HepG2 (cell line): ENCODE measurements around the gene UGT1A8. TPM values are rescaled to one million over a fixed set of nuclear protein-coding genes. Genes with fewer than 3 reads are reported as not detected.

Source experiments
- AFF4 ChIP-seq: sonication (generic); formaldehyde crosslinking; IDR thresholded peaks from 2 replicates; pipeline ENCODE4 v1.4.0; 2020; ENCODE audit warnings: missing genetic modification reagents
- AGO1 ChIP-seq: fragments of 200-400 bp; formaldehyde crosslinking; IDR thresholded peaks from 2 replicates; pipeline ENCODE4 v1.6.1; 2017; ENCODE audit warnings: mild to moderate bottlenecking, low read depth, low read length, moderate library complexity; ENCODE audit not compliant: poor library complexity, severe bottlenecking
- BCL6 ChIP-seq: IDR thresholded peaks from 2 replicates; pipeline ENCODE4 v1.6.1; 2016; ENCODE audit warnings: missing genetic modification reagents, missing compliant biosample characterization
- CBX5 ChIP-seq: sonication (generic); formaldehyde crosslinking; IDR thresholded peaks from 2 replicates; pipeline ENCODE4 v1.4.0; 2020; ENCODE audit warnings: missing genetic modification reagents, borderline replicate concordance
- CSRNP1 ChIP-seq: sonication (generic); formaldehyde crosslinking; IDR thresholded peaks from 2 replicates; pipeline ENCODE4 v1.8.1; 2023; ENCODE audit warnings: mild to moderate bottlenecking, missing genetic modification reagents
- ESRRA ChIP-seq: sonication (generic); formaldehyde crosslinking; IDR thresholded peaks from 2 replicates; pipeline ENCODE4 v1.5.1; 2020; ENCODE audit warnings: mild to moderate bottlenecking, low read depth, missing genetic modification reagents
- FLYWCH1 ChIP-seq: sonication (generic); formaldehyde crosslinking; IDR thresholded peaks from 2 replicates; pipeline ENCODE4 v1.8.1; 2023; ENCODE audit warnings: mild to moderate bottlenecking, missing genetic modification reagents
- GTF2F1 ChIP-seq: fragments of 150-350 bp; IDR thresholded peaks from 2 replicates; pipeline ENCODE4 v1.6.1; 2014; ENCODE audit warnings: low read length
- HDAC1 ChIP-seq: sonication (generic); formaldehyde crosslinking; IDR thresholded peaks from 2 replicates; pipeline ENCODE4 v1.5.1; 2020; ENCODE audit warnings: mild to moderate bottlenecking, missing genetic modification reagents
- HOXA9 ChIP-seq: sonication (generic); formaldehyde crosslinking; IDR thresholded peaks from 2 replicates; pipeline ENCODE4 v1.8.1; 2022; ENCODE audit warnings: missing genetic modification reagents, mild to moderate bottlenecking, moderate library complexity, borderline replicate concordance
- NFIC ChIP-seq: IDR thresholded peaks from 2 replicates; pipeline ENCODE4 v1.6.1; 2012; ENCODE audit warnings: mild to moderate bottlenecking, low read length, inconsistent platforms
- PHB2 ChIP-seq: fragments of 450-650 bp; IDR thresholded peaks from 2 replicates; pipeline ENCODE4 v1.6.1; 2018; ENCODE audit not compliant: partially characterized antibody
- SALL1 ChIP-seq: sonication (generic); formaldehyde crosslinking; IDR thresholded peaks from 2 replicates; pipeline ENCODE4 v1.8.0; 2022; ENCODE audit warnings: mild to moderate bottlenecking, missing genetic modification reagents
- SMAD1 ChIP-seq: sonication (generic); formaldehyde crosslinking; IDR thresholded peaks from 2 replicates; pipeline ENCODE4 v1.4.0; 2020; ENCODE audit warnings: missing genetic modification reagents, low read depth, mild to moderate bottlenecking, borderline replicate concordance
- SMC3 ChIP-seq: IDR thresholded peaks from 2 replicates; pipeline ENCODE4 v1.6.1; 2011; ENCODE audit warnings: low read length, improper control_type of control experiment
- SPEN ChIP-seq: sonication (generic); formaldehyde crosslinking; IDR thresholded peaks from 2 replicates; pipeline ENCODE4 v1.5.1; 2020; ENCODE audit warnings: low read depth, mild to moderate bottlenecking, missing genetic modification reagents
- TAF15 ChIP-seq: fragments of 200-400 bp; formaldehyde crosslinking; IDR thresholded peaks from one replicate; pipeline ENCODE4 v1.6.1; 2018; ENCODE audit warnings: mild to moderate bottlenecking, low read depth, low read length; ENCODE audit not compliant: poor library complexity, severe bottlenecking
- ZNF136 ChIP-seq: sonication (generic); formaldehyde crosslinking; IDR thresholded peaks from 2 replicates; pipeline ENCODE4 v1.8.1; 2022; ENCODE audit warnings: low read depth, mild to moderate bottlenecking, moderate library complexity, missing genetic modification reagents
- ZNF263 ChIP-seq: sonication (generic); formaldehyde crosslinking; IDR thresholded peaks from 2 replicates; pipeline ENCODE4 v1.4.0; 2020; ENCODE audit warnings: missing genetic modification reagents
- ZNF460 ChIP-seq: sonication (generic); formaldehyde crosslinking; IDR thresholded peaks from 2 replicates; pipeline ENCODE4 v1.5.1; 2020; ENCODE audit warnings: missing genetic modification reagents, mild to moderate bottlenecking, borderline replicate concordance
- ZNF737 ChIP-seq: sonication (generic); formaldehyde crosslinking; IDR thresholded peaks from 2 replicates; pipeline ENCODE4 v1.5.0; 2020; ENCODE audit warnings: missing genetic modification reagents, mild to moderate bottlenecking, borderline replicate concordance
- ZNF781 ChIP-seq: sonication (generic); formaldehyde crosslinking; IDR thresholded peaks from 2 replicates; pipeline ENCODE4 v1.5.1; 2020; ENCODE audit warnings: borderline replicate concordance, mild to moderate bottlenecking, missing genetic modification reagents; ENCODE audit errors: not compliant biosample characterization
- polyA plus RNA-seq, 8 experiments: library from polyadenylated mRNA; depleted of rRNA in 3 of 8; stranded (reverse) in 7 of 8; unstranded in 1 of 8; fragments of >200 nt; fragmentation: Illumina TruSeq in 4 of 8; extraction: Trizol in 4 of 8; gene quantifications; 2 replicates each; pipeline versions ENCODE4 v1.2.1 to v1.2.3, GENCODE V29; 2011 to 2016; ENCODE audit warnings: low read depth in 4 of 8, missing spikeins in 1 of 8, mixed read lengths in 1 of 8; ENCODE audit not compliant: insufficient read depth in 1 of 8
- total RNA-seq, 5 experiments: library from RNA; depleted of rRNA; stranded (reverse); fragments of >200 nt; fragmentation: Illumina TruSeq; extraction: Trizol; gene quantifications; 2 replicates each; pipeline ENCODE4 v1.2.3, GENCODE V29; 2016; ENCODE audit warnings: low read depth in 1 of 5
- TF ChIP-seq, protein P1 (sequence below): sonication (generic); formaldehyde crosslinking; IDR thresholded peaks from 2 replicates; pipeline ENCODE4 v1.9.0; 2022; ENCODE audit warnings: missing genetic modification reagents, mild to moderate bottlenecking, borderline replicate concordance

Gene UGT1A8
- total and polyA plus RNA-seq, 2 of the 13 experiments (the other 11 are each of a cell fraction or from before 2014, with no cell fraction given), result not detected

DNA sequence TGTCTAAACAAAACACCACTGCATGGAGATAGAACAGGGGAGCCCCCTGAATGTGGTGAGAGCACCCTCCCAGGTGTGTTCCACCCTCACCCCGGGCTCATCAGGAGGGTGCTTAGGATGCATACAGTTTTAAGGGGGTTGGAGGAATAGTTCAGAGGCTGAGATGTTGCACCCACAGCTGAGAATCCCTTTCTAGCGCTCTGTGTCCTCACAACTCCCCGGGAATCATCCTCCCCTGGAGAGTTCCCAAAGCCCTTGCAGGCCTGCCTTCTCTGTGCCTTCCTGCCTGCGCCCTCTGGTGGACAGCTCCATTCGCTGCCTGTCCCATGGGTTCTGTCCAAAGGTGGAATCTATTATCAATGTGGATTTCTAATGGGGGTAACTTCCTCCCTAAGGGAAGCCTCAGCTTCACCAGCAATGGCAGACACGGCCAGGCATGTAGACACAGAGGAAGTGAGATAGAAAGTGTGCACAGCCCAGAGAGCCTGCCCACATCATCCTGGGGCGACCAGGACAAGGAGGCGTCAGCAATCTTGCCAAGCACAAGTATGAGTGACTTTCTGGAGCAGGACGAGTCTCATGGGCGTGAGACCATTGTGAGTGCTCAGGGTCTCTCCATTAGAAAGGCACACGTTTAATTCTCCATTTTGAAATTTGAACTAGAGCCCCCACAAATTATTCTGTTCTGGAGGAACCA lies 94.0 kb downstream of the UGT1A8 start (continued):
- TF ChIP-seq ZNF460 (no peak), SMAD1 (CRISPR knock-in tag) (0 out of 2 replicates have a peak, but pooled peaks have one; percentile 23), HDAC1 (CRISPR knock-in tag) (no peak), PHB2 (no peak), SPEN (CRISPR knock-in tag) (no peak), ZNF136 (CRISPR knock-in tag) (no peak), AFF4 (no peak), ZNF263 (CRISPR knock-in tag) (peak; percentile 77), HOXA9 (no peak), GTF2F1 (no peak), SMC3 (peak; percentile 88), BCL6 (no peak), NFIC (no peak), ESRRA (CRISPR knock-in tag) (no peak), CSRNP1 (no peak), AGO1 (no peak), SALL1 (CRISPR knock-in tag) (peak; percentile 71; the same call in 1 of the 2 replicates), ZNF737 (CRISPR knock-in tag) (no peak), ZNF781 (CRISPR knock-in tag) (no peak), TAF15 (no peak), CBX5 (CRISPR knock-in tag) (0 out of 2 replicates have a peak, but pooled peaks have one; percentile 49), FLYWCH1 (CRISPR knock-in tag) (no peak)
- TF ChIP-seq, protein P1, sequence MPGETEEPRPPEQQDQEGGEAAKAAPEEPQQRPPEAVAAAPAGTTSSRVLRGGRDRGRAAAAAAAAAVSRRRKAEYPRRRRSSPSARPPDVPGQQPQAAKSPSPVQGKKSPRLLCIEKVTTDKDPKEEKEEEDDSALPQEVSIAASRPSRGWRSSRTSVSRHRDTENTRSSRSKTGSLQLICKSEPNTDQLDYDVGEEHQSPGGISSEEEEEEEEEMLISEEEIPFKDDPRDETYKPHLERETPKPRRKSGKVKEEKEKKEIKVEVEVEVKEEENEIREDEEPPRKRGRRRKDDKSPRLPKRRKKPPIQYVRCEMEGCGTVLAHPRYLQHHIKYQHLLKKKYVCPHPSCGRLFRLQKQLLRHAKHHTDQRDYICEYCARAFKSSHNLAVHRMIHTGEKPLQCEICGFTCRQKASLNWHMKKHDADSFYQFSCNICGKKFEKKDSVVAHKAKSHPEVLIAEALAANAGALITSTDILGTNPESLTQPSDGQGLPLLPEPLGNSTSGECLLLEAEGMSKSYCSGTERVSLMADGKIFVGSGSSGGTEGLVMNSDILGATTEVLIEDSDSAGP (CRISPR knock-in tag), result peak; percentile 43; the same call in 1 of the 2 replicates
